HepG2 (cell line): Measurements from ENCODE around the gene SQOR. TPM values are rescaled to one million over a fixed set of nuclear protein-coding genes. Genes with fewer than 3 reads are reported as not detected.

Experiments used
- ATAC-seq: fragments of 200-7000 bp; cut with Tn5 transposase; 3 replicates; pipeline ENCODE4 v1.9.1; 2020; ENCODE audit warnings: mild to moderate bottlenecking, moderate library complexity
- BruUV-seq: library from RNA; stranded (reverse); fragments of 400-500 nt; replicated peaks from 2 replicates; lab custom pipeline; 2021; lab: Mats Ljungman, UMichigan
- CTCF ChIA-PET: fragments of 300-600 bp; formaldehyde crosslinking; extraction: SDS; loops from one replicate; lab custom pipeline; 2021; ENCODE audit warnings: low total read pairs, inconsistent platforms, low intra/inter-chr PET ratio; lab: Yijun Ruan, JAX
- POLR2A ChIA-PET: fragments of 350-600 bp; sonication (Branson Sonifier 250); formaldehyde crosslinking; loops from one replicate; lab custom pipeline; 2020; ENCODE audit warnings: antibody characterized with exemption, inconsistent platforms; lab: Yijun Ruan, JAX
- DNase-seq: peaks from one replicate; pipeline ENCODE4 v3.0.0-alpha.2; 2015; ENCODE audit warnings: low spot score
- FAIRE-seq: peaks from 3 replicates; lab custom pipeline; 2011; peaks lifted over from hg19 to GRCh38; lab: Jason Lieb, UNC
- H2AFZ ChIP-seq: one replicate; pipeline ENCODE4 v1.6.1; 2011; ENCODE audit warnings: low read length, inconsistent platforms
- H3K27ac ChIP-seq: fragments of 300-600 bp; 3 replicates; pipeline ENCODE4 v1.8.0; 2011; ENCODE audit warnings: mixed run types, mild to moderate bottlenecking, mixed read lengths, low read length, inconsistent platforms; ENCODE audit not compliant: insufficient read depth; ENCODE audit errors: extremely low read length
- H3K27me3 ChIP-seq, 2 experiments: fragments of 200-600 bp in 1 of 2; 2 replicates in 1 of 2; 3 replicates in 1 of 2; pipeline versions ENCODE4 v1.6.0 to v1.8.0; 2011; ENCODE audit warnings: low read length in 2 of 2, mild to moderate bottlenecking in 2 of 2, moderate library complexity in 2 of 2, inconsistent platforms in 1 of 2; ENCODE audit not compliant: insufficient read depth in 2 of 2, control insufficient read depth in 1 of 2
- H3K36me3 ChIP-seq, 2 experiments: fragments of 200-600 bp in 1 of 2; replicated peaks in 1 of 2; 2 replicates in 1 of 2; 3 replicates in 1 of 2; pipeline versions ENCODE4 v1.5.1 to v1.8.0; 2011; ENCODE audit warnings: low read length in 2 of 2, inconsistent platforms in 1 of 2; ENCODE audit not compliant: insufficient read depth in 2 of 2, control insufficient read depth in 1 of 2
- H3K4me1 ChIP-seq: 2 replicates; pipeline ENCODE4 v1.5.1; 2012; ENCODE audit warnings: low read length, inconsistent platforms; ENCODE audit not compliant: insufficient read depth
- H3K4me2 ChIP-seq: 2 replicates; pipeline ENCODE4 v1.6.0; 2011; ENCODE audit warnings: low read depth, low read length, inconsistent platforms
- H3K4me3 ChIP-seq, 3 experiments: fragments of 200-600 bp in 1 of 3; sonication (generic), shearing (Covaris generic) in 1 of 3; replicated peaks in 1 of 3; 2 replicates each; pipeline ENCODE4 v1.5.1; 2011 to 2016; ENCODE audit warnings: low read length in 3 of 3, inconsistent platforms in 2 of 3, low read depth in 2 of 3, mild to moderate bottlenecking in 2 of 3, control low read depth in 1 of 3, mixed read lengths in 1 of 3; ENCODE audit not compliant: insufficient read depth in 1 of 3
- H3K79me2 ChIP-seq: one replicate; pipeline ENCODE4 v1.6.1; 2011; ENCODE audit warnings: low read length, inconsistent platforms; ENCODE audit not compliant: insufficient read depth
- H3K9ac ChIP-seq: 2 replicates; pipeline ENCODE4 v1.6.0; 2011; ENCODE audit warnings: mild to moderate bottlenecking, low read depth, low read length, inconsistent platforms; ENCODE audit not compliant: insufficient read depth
- H3K9me3 ChIP-seq: 2 replicates; pipeline ENCODE4 v1.5.1; 2012; ENCODE audit warnings: mild to moderate bottlenecking, low read length
- H4K20me1 ChIP-seq: 2 replicates; pipeline ENCODE4 v1.6.0; 2011; ENCODE audit warnings: inconsistent platforms, mild to moderate bottlenecking, low read length, moderate library complexity; ENCODE audit not compliant: insufficient read depth
- CBX1 ChIP-seq: IDR thresholded peaks from one replicate; pipeline ENCODE4 v1.6.1; 2016; ENCODE audit warnings: antibody characterized with exemption, low read depth
- NFIC ChIP-seq: IDR thresholded peaks from 2 replicates; pipeline ENCODE4 v1.6.1; 2012; ENCODE audit warnings: mild to moderate bottlenecking, low read length, inconsistent platforms
- SMAD1 ChIP-seq: sonication (generic); formaldehyde crosslinking; IDR thresholded peaks from 2 replicates; pipeline ENCODE4 v1.4.0; 2020; ENCODE audit warnings: missing genetic modification reagents, low read depth, mild to moderate bottlenecking, borderline replicate concordance
- ZNF496 ChIP-seq: sonication (generic); formaldehyde crosslinking; IDR thresholded peaks from 2 replicates; pipeline ENCODE4 v1.8.1; 2023; ENCODE audit warnings: mild to moderate bottlenecking, moderate library complexity, missing genetic modification reagents; ENCODE audit not compliant: insufficient replicate concordance
- ZNF549 ChIP-seq: sonication (generic); formaldehyde crosslinking; IDR thresholded peaks from 2 replicates; pipeline ENCODE4 v1.5.0; 2020; ENCODE audit warnings: missing genetic modification reagents
- WGBS: methylation state at CpG from one replicate; pipeline ENCODE4 v1.1.6; 2017; ENCODE audit warnings: low lambda C conversion rate; 5-methylcytosine and 5-hydroxymethylcytosine counted together
- in situ Hi-C: cut with HindIII; loops from 2 replicates; pipeline ENCODE4 v1.10.0; 2017; ENCODE audit warnings: low pct_unique_long_range_greater_than_20kb; ENCODE audit not compliant: extremely low pct_ligation_motif_present
- intact Hi-C: fragments of 100-400 bp; cut with micrococcal nuclease; formaldehyde crosslinking; loops from one replicate; pipeline ENCODE4 v1.10.0; 2022; ENCODE audit not compliant: unreplicated experiment
- polyA plus RNA-seq, 8 experiments: library from polyadenylated mRNA; depleted of rRNA in 3 of 8; stranded (reverse) in 7 of 8; unstranded in 1 of 8; fragments of >200 nt; fragmentation: Illumina TruSeq in 4 of 8; extraction: Trizol in 4 of 8; gene quantifications; 2 replicates each; pipeline versions ENCODE4 v1.2.1 to v1.2.3, GENCODE V29; 2011 to 2016; ENCODE audit warnings: low read depth in 4 of 8, missing spikeins in 1 of 8, mixed read lengths in 1 of 8; ENCODE audit not compliant: insufficient read depth in 1 of 8
- total RNA-seq, 5 experiments: library from RNA; depleted of rRNA; stranded (reverse); fragments of >200 nt; fragmentation: Illumina TruSeq; extraction: Trizol; gene quantifications; 2 replicates each; pipeline ENCODE4 v1.2.3, GENCODE V29; 2016; ENCODE audit warnings: low read depth in 1 of 5
- TF ChIP-seq, protein P1 (sequence below): IDR thresholded peaks from 2 replicates; pipeline ENCODE4 v1.6.1; 2016; ENCODE audit warnings: low read depth, borderline replicate concordance
- TF ChIP-seq, protein P2 (sequence below): sonication (generic); formaldehyde crosslinking; IDR thresholded peaks from 2 replicates; pipeline ENCODE4 v1.5.0; 2020; ENCODE audit warnings: mild to moderate bottlenecking, missing genetic modification reagents, borderline replicate concordance
- TF ChIP-seq, protein P3 (sequence below): sonication (generic); formaldehyde crosslinking; IDR thresholded peaks from 2 replicates; pipeline ENCODE4 v1.8.0; 2022; ENCODE audit warnings: mild to moderate bottlenecking, missing genetic modification reagents, borderline replicate concordance
- TF ChIP-seq, protein P4 (sequence below): sonication (generic); formaldehyde crosslinking; IDR thresholded peaks from 2 replicates; pipeline ENCODE4 v1.5.0; 2020; ENCODE audit warnings: mild to moderate bottlenecking, low read depth, missing genetic modification reagents, borderline replicate concordance
- TF ChIP-seq, protein P5 (sequence below), 2 experiments: fragments of 450-650 bp in 1 of 2; sonication (generic) in 1 of 2; formaldehyde crosslinking in 1 of 2; IDR thresholded peaks; 2 replicates each; pipeline versions ENCODE4 v1.6.1 to v1.8.0; 2016 to 2022; ENCODE audit warnings: antibody characterized with exemption in 1 of 2, mild to moderate bottlenecking in 1 of 2, missing genetic modification reagents in 1 of 2

SQOR gene
- total and polyA plus RNA-seq, 2 of the 13 experiments (the other 11 are each of a cell fraction or from before 2014, with no cell fraction given), result 19.3 to 19.4 TPM

DNA sequence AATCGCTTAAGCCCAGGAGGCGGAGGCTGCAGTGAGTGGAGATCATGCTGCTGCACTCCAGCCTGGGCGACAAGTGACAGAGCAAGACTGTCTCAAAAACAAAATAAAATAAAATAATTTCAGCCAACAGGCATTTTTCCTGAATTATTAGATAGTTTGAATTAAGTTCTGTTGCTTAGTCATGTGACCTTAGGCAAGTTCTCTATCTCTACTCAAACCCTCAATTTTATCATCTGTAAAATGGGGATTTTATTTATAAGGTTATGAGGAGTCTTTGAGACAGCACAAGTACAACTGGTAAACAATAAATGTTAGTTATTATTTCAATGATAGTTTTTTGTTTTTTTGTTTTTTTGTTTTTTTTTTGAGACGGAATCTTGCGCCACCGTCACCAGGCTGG is 13.0 kb downstream of the SQOR start:
- no peak for DNase-seq
- Histone ChIP-seq H3K9ac (no peak overlapping the region), H3K4me1 (peaks cover 37% of the 10 kb centered on the region), H3K4me2 (no peak overlapping the region), H3K79me2 (no peaks in the 10 kb centered on the region), H3K27ac (no peak overlapping the region), H2AFZ (no peak overlapping the region), H4K20me1 (no peaks in the 10 kb centered on the region), H3K36me3 (no peaks in the 10 kb centered on the region), H3K27me3 (no peaks in the 10 kb centered on the region; a peak in 1 of 5 replicates), H3K9me3 (no peaks in the 10 kb centered on the region), H3K4me3 (no peak overlapping the region)
- intact Hi-C loops, result no loop called here
- BruUV-seq, result no TSS peak
- 98% methylated on average over 6 of the region's 6 CpGs for WGBS
- in situ Hi-C loops, result no loop called here
- FAIRE-seq, result no peak
- CTCF ChIA-PET, result no interaction called here
- POLR2A ChIA-PET, result no interaction called here
- no peak for TF ChIP-seq SMAD1 (CRISPR knock-in tag)
- TF ChIP-seq, protein P1, sequence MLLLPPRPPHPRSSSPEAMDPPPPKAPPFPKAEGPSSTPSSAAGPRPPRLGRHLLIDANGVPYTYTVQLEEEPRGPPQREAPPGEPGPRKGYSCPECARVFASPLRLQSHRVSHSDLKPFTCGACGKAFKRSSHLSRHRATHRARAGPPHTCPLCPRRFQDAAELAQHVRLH (CRISPR knock-in tag), result no peak
- TF ChIP-seq NFIC, result no peak
- no peak for TF ChIP-seq ZNF496
- TF ChIP-seq CBX1, result no peak
- TF ChIP-seq, protein P2, sequence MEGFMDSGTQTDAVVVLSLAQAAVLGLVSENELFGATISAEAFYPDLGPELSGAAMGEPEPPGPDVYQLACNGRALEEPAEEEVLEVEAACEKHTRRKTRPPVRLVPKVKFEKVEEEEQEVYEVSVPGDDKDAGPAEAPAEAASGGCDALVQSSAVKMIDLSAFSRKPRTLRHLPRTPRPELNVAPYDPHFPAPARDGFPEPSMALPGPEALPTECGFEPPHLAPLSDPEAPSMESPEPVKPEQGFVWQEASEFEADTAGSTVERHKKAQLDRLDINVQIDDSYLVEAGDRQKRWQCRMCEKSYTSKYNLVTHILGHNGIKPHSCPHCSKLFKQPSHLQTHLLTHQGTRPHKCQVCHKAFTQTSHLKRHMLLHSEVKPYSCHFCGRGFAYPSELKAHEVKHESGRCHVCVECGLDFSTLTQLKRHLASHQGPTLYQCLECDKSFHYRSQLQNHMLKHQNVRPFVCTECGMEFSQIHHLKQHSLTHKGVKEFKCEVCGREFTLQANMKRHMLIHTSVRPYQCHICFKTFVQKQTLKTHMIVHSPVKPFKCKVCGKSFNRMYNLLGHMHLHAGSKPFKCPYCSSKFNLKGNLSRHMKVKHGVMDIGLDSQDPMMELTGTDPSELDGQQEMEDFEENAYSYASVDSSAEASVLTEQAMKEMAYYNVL (CRISPR knock-in tag), result no peak
- no peak for TF ChIP-seq ZNF549 (CRISPR knock-in tag)
- TF ChIP-seq, protein P3, sequence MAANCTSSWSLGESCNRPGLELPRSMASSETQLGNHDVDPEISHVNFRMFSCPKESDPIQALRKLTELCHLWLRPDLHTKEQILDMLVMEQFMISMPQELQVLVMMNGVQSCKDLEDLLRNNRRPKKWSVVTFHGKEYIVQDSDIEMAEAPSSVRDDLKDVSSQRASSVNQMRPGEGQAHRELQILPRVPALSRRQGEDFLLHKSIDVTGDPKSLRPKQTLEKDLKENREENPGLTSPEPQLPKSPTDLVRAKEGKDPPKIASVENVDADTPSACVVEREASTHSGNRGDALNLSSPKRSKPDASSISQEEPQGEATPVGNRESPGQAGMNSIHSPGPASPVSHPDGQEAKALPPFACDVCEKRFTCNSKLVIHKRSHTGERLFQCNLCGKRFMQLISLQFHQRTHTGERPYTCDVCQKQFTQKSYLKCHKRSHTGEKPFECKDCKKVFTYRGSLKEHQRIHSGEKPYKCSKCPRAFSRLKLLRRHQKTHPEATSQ (CRISPR knock-in tag), result no peak
- TF ChIP-seq, protein P4, sequence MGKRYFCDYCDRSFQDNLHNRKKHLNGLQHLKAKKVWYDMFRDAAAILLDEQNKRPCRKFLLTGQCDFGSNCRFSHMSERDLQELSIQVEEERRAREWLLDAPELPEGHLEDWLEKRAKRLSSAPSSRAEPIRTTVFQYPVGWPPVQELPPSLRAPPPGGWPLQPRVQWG (CRISPR knock-in tag), result no peak
- TF ChIP-seq, protein P5, sequence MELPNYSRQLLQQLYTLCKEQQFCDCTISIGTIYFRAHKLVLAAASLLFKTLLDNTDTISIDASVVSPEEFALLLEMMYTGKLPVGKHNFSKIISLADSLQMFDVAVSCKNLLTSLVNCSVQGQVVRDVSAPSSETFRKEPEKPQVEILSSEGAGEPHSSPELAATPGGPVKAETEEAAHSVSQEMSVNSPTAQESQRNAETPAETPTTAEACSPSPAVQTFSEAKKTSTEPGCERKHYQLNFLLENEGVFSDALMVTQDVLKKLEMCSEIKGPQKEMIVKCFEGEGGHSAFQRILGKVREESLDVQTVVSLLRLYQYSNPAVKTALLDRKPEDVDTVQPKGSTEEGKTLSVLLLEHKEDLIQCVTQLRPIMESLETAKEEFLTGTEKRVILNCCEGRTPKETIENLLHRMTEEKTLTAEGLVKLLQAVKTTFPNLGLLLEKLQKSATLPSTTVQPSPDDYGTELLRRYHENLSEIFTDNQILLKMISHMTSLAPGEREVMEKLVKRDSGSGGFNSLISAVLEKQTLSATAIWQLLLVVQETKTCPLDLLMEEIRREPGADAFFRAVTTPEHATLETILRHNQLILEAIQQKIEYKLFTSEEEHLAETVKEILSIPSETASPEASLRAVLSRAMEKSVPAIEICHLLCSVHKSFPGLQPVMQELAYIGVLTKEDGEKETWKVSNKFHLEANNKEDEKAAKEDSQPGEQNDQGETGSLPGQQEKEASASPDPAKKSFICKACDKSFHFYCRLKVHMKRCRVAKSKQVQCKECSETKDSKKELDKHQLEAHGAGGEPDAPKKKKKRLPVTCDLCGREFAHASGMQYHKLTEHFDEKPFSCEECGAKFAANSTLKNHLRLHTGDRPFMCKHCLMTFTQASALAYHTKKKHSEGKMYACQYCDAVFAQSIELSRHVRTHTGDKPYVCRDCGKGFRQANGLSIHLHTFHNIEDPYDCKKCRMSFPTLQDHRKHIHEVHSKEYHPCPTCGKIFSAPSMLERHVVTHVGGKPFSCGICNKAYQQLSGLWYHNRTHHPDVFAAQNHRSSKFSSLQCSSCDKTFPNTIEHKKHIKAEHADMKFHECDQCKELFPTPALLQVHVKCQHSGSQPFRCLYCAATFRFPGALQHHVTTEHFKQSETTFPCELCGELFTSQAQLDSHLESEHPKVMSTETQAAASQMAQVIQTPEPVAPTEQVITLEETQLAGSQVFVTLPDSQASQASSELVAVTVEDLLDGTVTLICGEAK (IDR thresholded peaks at IDR 0.05), result no peak
- TF ChIP-seq, protein P5 (CRISPR knock-in tag; IDR thresholded peaks at IDR 0.05), result no peak
- ATAC-seq, result no peak
